Esophagus muscularis mucosa (tissue), 4 donors: ENCODE data around the gene KCNQ1. TPM values are rescaled to one million over a fixed set of nuclear protein-coding genes. Genes with fewer than 3 reads are reported as not detected.
A peak's percentile ranks its signal among the peaks of the same experiment; 100 is the strongest.

ENCODE experiments used
- DNase-seq: peaks from one replicate; pipeline ENCODE4 v3.0.0-alpha.2; 2017; ENCODE audit errors: extremely low spot score
- H3K27ac ChIP-seq, 4 donors: fragments of 200-600 bp; sonication (generic); replicated peaks in 1 of 4; 1 replicate in 3 of 4; 2 replicates in 1 of 4; pipeline ENCODE4 v1.5.1; 2016 to 2019; ENCODE audit warnings: mild to moderate bottlenecking in 1 of 4
- H3K27me3 ChIP-seq, 4 donors: fragments of 200-600 bp; sonication (generic); one replicate each; pipeline versions ENCODE4 v1.5.1 to v1.6.0; 2016 to 2019
- H3K36me3 ChIP-seq, 4 donors: fragments of 200-600 bp; sonication (generic); one replicate each; pipeline ENCODE4 v1.5.1; 2016 to 2019
- H3K4me1 ChIP-seq, 4 donors: fragments of 200-600 bp; sonication (generic); one replicate each; pipeline ENCODE4 v1.5.1; 2016 to 2019
- H3K4me3 ChIP-seq, 4 donors: fragments of 200-600 bp; sonication (generic); 1 replicate in 2 of 4; 2 replicates in 2 of 4; pipeline ENCODE4 v1.5.1; 2016 to 2019; ENCODE audit warnings: mild to moderate bottlenecking in 4 of 4, moderate library complexity in 1 of 4
- H3K9me3 ChIP-seq, 4 donors: fragments of 200-600 bp; sonication (generic); 1 replicate in 3 of 4; 2 replicates in 1 of 4; pipeline ENCODE4 v1.5.1; 2016 to 2019
- CTCF ChIP-seq, 3 experiments: fragments of 200-600 bp in 2 of 3; fragments of 450-650 bp in 1 of 3; sonication (generic) in 2 of 3; IDR thresholded peaks; one replicate each; pipeline ENCODE4 v1.5.1; 2017 to 2019; ENCODE audit warnings: antibody characterized with exemption in 3 of 3, mild to moderate bottlenecking in 2 of 3, moderate library complexity in 1 of 3
- EP300 ChIP-seq: sonication (generic); formaldehyde crosslinking; IDR thresholded peaks from one replicate; pipeline ENCODE4 v1.6.1; 2017; ENCODE audit warnings: antibody characterized with exemption
- POLR2A ChIP-seq: fragments of 450-650 bp; IDR thresholded peaks from one replicate; pipeline ENCODE4 v1.6.1; 2017; ENCODE audit warnings: antibody characterized with exemption, moderate library complexity, mild to moderate bottlenecking, low read depth
- POLR2AphosphoS5 ChIP-seq, 2 donors: sonication (generic); formaldehyde crosslinking; IDR thresholded peaks; one replicate each; pipeline ENCODE4 v1.6.1; 2017; ENCODE audit warnings: antibody characterized with exemption in 2 of 2
- WGBS: methylation state at CpG from one replicate; pipeline ENCODE4 v1.1.5; 2018; 5-methylcytosine and 5-hydroxymethylcytosine counted together
- intact Hi-C: fragments of 100-400 bp; cut with DNase I; formaldehyde crosslinking; loops from one replicate; pipeline ENCODE4 v1.15.1; 2023
- total RNA-seq, 4 donors: library from RNA; depleted of rRNA; stranded (reverse); fragments of >200 nt; gene quantifications; one replicate each; pipeline versions ENCODE4 v1.1.0 to v1.2.1, GENCODE V29; 2016

The KCNQ1 gene
- total RNA-seq, 4 donors from 2014 or later, result 2.1 to 5.9 (median 4.3) TPM

GRCh38 chr11:2858995-2859698 lies 414.3 kb downstream of the KCNQ1 start:
- intact Hi-C loops, result no loop called here
- Histone ChIP-seq H3K27ac (no peak overlapping the region), H3K9me3 (no peaks in the 10 kb centered on the region), H3K4me1 (peaks cover 10 to 21% (median 15%) of the 10 kb centered on the region in 4 donors), H3K4me3 (no peak overlapping the region), H3K27me3 (peaks cover 0 to 31% (median 4%) of the 10 kb centered on the region in 4 donors), H3K36me3 (no peaks in the 10 kb centered on the region)
- 54% methylated on average over 2 of the region's 16 CpGs for WGBS
- DNase-seq, result no peak
- TF ChIP-seq CTCF (IDR thresholded peaks at IDR 0.05) (no peak), POLR2AphosphoS5 (IDR thresholded peaks at IDR 0.05) (no peak), POLR2A (no peak), EP300 (no peak)

- intact Hi-C loops, result no loop called here
- no peak overlapping the region for H3K4me3 ChIP-seq
- 88% methylated on average over 9 of the region's 10 CpGs for WGBS
- H3K4me1 ChIP-seq, result peaks cover 10 to 21% (median 15%) of the 10 kb centered on the region in 4 donors
- H3K36me3 ChIP-seq, result no peaks in the 10 kb centered on the region
- H3K9me3 ChIP-seq, result no peaks in the 10 kb centered on the region
- peaks cover 0 to 36% (median 4%) of the 10 kb centered on the region in 4 donors for H3K27me3 ChIP-seq
- DNase-seq, result no peak
- TF ChIP-seq POLR2AphosphoS5 (IDR thresholded peaks at IDR 0.05) (no peak), EP300 (no peak), POLR2A (no peak), CTCF (IDR thresholded peaks at IDR 0.05) (no peak)
- no peak overlapping the region for H3K27ac ChIP-seq
Observed at GRCh38 chr11:2859699-2860037, 414.9 kb downstream of the KCNQ1 start.

- H3K9me3 ChIP-seq, result no peaks in the 10 kb centered on the region
- peaks cover 0 to 38% (median 4%) of the 10 kb centered on the region in 4 donors for H3K27me3 ChIP-seq
- H3K27ac ChIP-seq, result no peak overlapping the region
- intact Hi-C loops, result no loop called here
- 79% methylated on average over 6 of the region's 7 CpGs for WGBS
- no peak overlapping the region for H3K4me3 ChIP-seq
- peaks cover 10 to 21% (median 15%) of the 10 kb centered on the region in 4 donors for H3K4me1 ChIP-seq
- TF ChIP-seq EP300, result no peak
- TF ChIP-seq POLR2AphosphoS5 (IDR thresholded peaks at IDR 0.05), result no peak
- TF ChIP-seq CTCF (IDR thresholded peaks at IDR 0.05), result no peak
- TF ChIP-seq POLR2A, result no peak
- H3K36me3 ChIP-seq, result no peaks in the 10 kb centered on the region
- no peak for DNase-seq
Observed at GRCh38 chr11:2860636-2861035, 415.8 kb downstream of the KCNQ1 start.

GRCh38 chr11:2862395-2863275 lies 417.8 kb downstream of the KCNQ1 start:
- intact Hi-C loops, result no loop called here
- no peak overlapping the region for H3K27ac ChIP-seq

More at GRCh38 chr11:2862395-2863275, 417.8 kb downstream of the KCNQ1 start:
- DNase-seq, result no peak
- peaks cover 10 to 21% (median 15%) of the 10 kb centered on the region in 4 donors for H3K4me1 ChIP-seq
- peak overlapping the region; percentile 47 to 54 (median 52) for H3K4me3 ChIP-seq
- H3K9me3 ChIP-seq, result no peaks in the 10 kb centered on the region
- no peak for TF ChIP-seq CTCF (IDR thresholded peaks at IDR 0.05)
- TF ChIP-seq POLR2AphosphoS5 (IDR thresholded peaks at IDR 0.05), result no peak
- no peak for TF ChIP-seq POLR2A
- no peak for TF ChIP-seq EP300
- 63% methylated on average over 4 of the region's 96 CpGs for WGBS
- H3K36me3 ChIP-seq, result no peaks in the 10 kb centered on the region
- H3K27me3 ChIP-seq, result peaks cover 0 to 51% (median 4%) of the 10 kb centered on the region in 4 donors
